GM21737 (cell line): Measurements from ENCODE around the gene DOCK4.

Source experiments
- ATAC-seq: cut with Tn5 transposase; IDR thresholded peaks from one replicate; pipeline ENCODE4 v1.9.1; 2021; ENCODE audit warnings: mild to moderate bottlenecking, moderate library complexity; ENCODE audit not compliant: unreplicated experiment

The DOCK4 gene

GRCh38 chr7:111746950-111747349 is 459.2 kb downstream of the DOCK4 start:
- no peak for ATAC-seq

- ATAC-seq: no peak
Measured at GRCh38 chr7:111744501-111745155, 461.6 kb downstream of the DOCK4 start.

- no peak for ATAC-seq
Measured at GRCh38 chr7:111743244-111743847, 462.9 kb downstream of the DOCK4 start.

GRCh38 chr7:111741811-111742240 is 464.4 kb downstream of the DOCK4 start:
- peak; percentile 81 for ATAC-seq

GRCh38 chr7:111740942-111741341 is 465.3 kb downstream of the DOCK4 start:
- ATAC-seq: no peak

GRCh38 chr7:111736552-111736874 is 469.7 kb downstream of the DOCK4 start:
- no peak for ATAC-seq

- ATAC-seq: peak; percentile 55
Measured at GRCh38 chr7:111735661-111736551, 470.3 kb downstream of the DOCK4 start.

GRCh38 chr7:111734954-111735660 is 471.1 kb downstream of the DOCK4 start:
- ATAC-seq: no peak

GRCh38 chr7:111732923-111733322 is 473.3 kb downstream of the DOCK4 start:
- ATAC-seq: no peak

- ATAC-seq: no peak
Measured at GRCh38 chr7:111730476-111731300, 475.5 kb downstream of the DOCK4 start.

- ATAC-seq: no peak
Measured at GRCh38 chr7:111730057-111730456, 476.1 kb downstream of the DOCK4 start.

- no peak for ATAC-seq
Measured at GRCh38 chr7:111729483-111729882, 476.7 kb downstream of the DOCK4 start.

GRCh38 chr7:111728635-111728995 is 477.6 kb downstream of the DOCK4 start:
- no peak for ATAC-seq

GRCh38 chr7:111727905-111728634 is 478.1 kb downstream of the DOCK4 start:
- ATAC-seq: no peak

- no peak for ATAC-seq
Measured at GRCh38 chr7:111718886-111719285, 487.3 kb downstream of the DOCK4 start.

GRCh38 chr7:111711426-111712065 is 494.7 kb downstream of the DOCK4 start:
- no peak for ATAC-seq

- no peak for ATAC-seq
Measured at GRCh38 chr7:111710839-111711380, 495.3 kb downstream of the DOCK4 start.

- no peak for ATAC-seq
Measured at GRCh38 chr7:111708072-111708471, 498.1 kb downstream of the DOCK4 start.

GRCh38 chr7:111705807-111706206 is 500.4 kb downstream of the DOCK4 start:
- ATAC-seq: no peak
